ENCODE results near the gene DSE.
A peak's percentile ranks its signal among the peaks of the same experiment; 100 is the strongest.

The DSE gene

GRCh38 chr6:116371120-116371917 lies 572 bp downstream of the DSE start:
- H3K27me3 Mint-ChIP-seq = peaks cover 19% of the 10 kb centered on the region
- H3K9me3 Mint-ChIP-seq (ENCODE audit: low read depth) = no peaks in the 10 kb centered on the region
- H3K27ac Mint-ChIP-seq = no peak overlapping the region
- H3K4me3 Mint-ChIP-seq = peak overlapping the region; percentile 75
- no peaks in the 10 kb centered on the region for H3K36me3 Mint-ChIP-seq
- peaks cover 16% of the 10 kb centered on the region for H3K4me1 Mint-ChIP-seq (ENCODE audit: low read depth)

GRCh38 chr6:116371918-116372209 lies 1.1 kb downstream of the DSE start:
- Mint-ChIP-seq H3K4me1 (ENCODE audit: low read depth) (peaks cover 16% of the 10 kb centered on the region), H3K36me3 (no peaks in the 10 kb centered on the region), H3K4me3 (peak overlapping the region; percentile 75), H3K9me3 (ENCODE audit: low read depth) (no peaks in the 10 kb centered on the region), H3K27me3 (peaks cover 21% of the 10 kb centered on the region), H3K27ac (no peak overlapping the region)

- no peak overlapping the region for H3K4me3 Mint-ChIP-seq
- no peak overlapping the region for H3K27ac Mint-ChIP-seq
- H3K4me1 Mint-ChIP-seq (ENCODE audit: low read depth) = peaks cover 14% of the 10 kb centered on the region
- no peaks in the 10 kb centered on the region for H3K36me3 Mint-ChIP-seq
- peaks cover 27% of the 10 kb centered on the region for H3K27me3 Mint-ChIP-seq
- H3K9me3 Mint-ChIP-seq (ENCODE audit: low read depth) = no peaks in the 10 kb centered on the region
These were observed 2.6 kb downstream of the DSE start for GRCh38 chr6:116373300-116373699.

GRCh38 chr6:116373940-116374339 lies 3.2 kb downstream of the DSE start:
- no peak overlapping the region for H3K4me3 Mint-ChIP-seq
- H3K27ac Mint-ChIP-seq = no peak overlapping the region
- no peaks in the 10 kb centered on the region for H3K9me3 Mint-ChIP-seq (ENCODE audit: low read depth)
- H3K27me3 Mint-ChIP-seq = peaks cover 27% of the 10 kb centered on the region
- H3K4me1 Mint-ChIP-seq (ENCODE audit: low read depth) = peaks cover 14% of the 10 kb centered on the region
- H3K36me3 Mint-ChIP-seq = no peaks in the 10 kb centered on the region

GRCh38 chr6:116374586-116374985 lies 3.8 kb downstream of the DSE start:
- Mint-ChIP-seq H3K9me3 (ENCODE audit: low read depth) (no peaks in the 10 kb centered on the region), H3K36me3 (no peaks in the 10 kb centered on the region), H3K4me3 (no peak overlapping the region), H3K4me1 (ENCODE audit: low read depth) (peaks cover 13% of the 10 kb centered on the region), H3K27ac (no peak overlapping the region), H3K27me3 (peaks cover 27% of the 10 kb centered on the region)

GRCh38 chr6:116375262-116375661 lies 4.5 kb downstream of the DSE start:
- Mint-ChIP-seq H3K4me1 (ENCODE audit: low read depth) (peaks cover 7% of the 10 kb centered on the region), H3K27ac (no peak overlapping the region), H3K4me3 (no peak overlapping the region), H3K27me3 (peaks cover 27% of the 10 kb centered on the region), H3K36me3 (no peaks in the 10 kb centered on the region), H3K9me3 (ENCODE audit: low read depth) (no peaks in the 10 kb centered on the region)

- Mint-ChIP-seq H3K36me3 (no peaks in the 10 kb centered on the region), H3K4me3 (no peak overlapping the region), H3K9me3 (ENCODE audit: low read depth) (no peaks in the 10 kb centered on the region), H3K27me3 (peaks cover 30% of the 10 kb centered on the region), H3K4me1 (ENCODE audit: low read depth) (peaks cover 4% of the 10 kb centered on the region), H3K27ac (no peak overlapping the region)
These were observed 5.4 kb downstream of the DSE start for GRCh38 chr6:116376149-116376548.

GRCh38 chr6:116379764-116380163 lies 9.0 kb downstream of the DSE start:
- H3K27ac Mint-ChIP-seq = no peak overlapping the region
- no peak overlapping the region for H3K4me3 Mint-ChIP-seq
- H3K4me1 Mint-ChIP-seq (ENCODE audit: low read depth) = no peaks in the 10 kb centered on the region
- H3K27me3 Mint-ChIP-seq = peaks cover 20% of the 10 kb centered on the region
- H3K9me3 Mint-ChIP-seq (ENCODE audit: low read depth) = no peaks in the 10 kb centered on the region
- no peaks in the 10 kb centered on the region for H3K36me3 Mint-ChIP-seq

- Mint-ChIP-seq H3K4me1 (ENCODE audit: low read depth) (no peaks in the 10 kb centered on the region), H3K4me3 (no peak overlapping the region), H3K36me3 (no peaks in the 10 kb centered on the region), H3K27me3 (peaks cover 19% of the 10 kb centered on the region), H3K9me3 (ENCODE audit: low read depth) (no peaks in the 10 kb centered on the region), H3K27ac (no peak overlapping the region)
These were observed 9.6 kb downstream of the DSE start for GRCh38 chr6:116380346-116380745.

- no peaks in the 10 kb centered on the region for H3K4me1 Mint-ChIP-seq (ENCODE audit: low read depth)
- no peak overlapping the region for H3K4me3 Mint-ChIP-seq
- no peaks in the 10 kb centered on the region for H3K9me3 Mint-ChIP-seq (ENCODE audit: low read depth)
These were observed 10.3 kb downstream of the DSE start for GRCh38 chr6:116381000-116381399.

GRCh38 chr6:116382587-116382986 lies 11.8 kb downstream of the DSE start:
- Mint-ChIP-seq H3K27ac (no peak overlapping the region), H3K36me3 (no peaks in the 10 kb centered on the region), H3K27me3 (peaks cover 9% of the 10 kb centered on the region), H3K4me1 (ENCODE audit: low read depth) (no peaks in the 10 kb centered on the region), H3K4me3 (no peak overlapping the region), H3K9me3 (ENCODE audit: low read depth) (no peaks in the 10 kb centered on the region)

More at GRCh38 chr6:116381000-116381399, 10.3 kb downstream of the DSE start:
- H3K27ac Mint-ChIP-seq = no peak overlapping the region
- H3K36me3 Mint-ChIP-seq = no peaks in the 10 kb centered on the region
- peaks cover 16% of the 10 kb centered on the region for H3K27me3 Mint-ChIP-seq

GRCh38 chr6:116384727-116385458 lies 14.1 kb downstream of the DSE start:
- H3K9me3 Mint-ChIP-seq (ENCODE audit: low read depth) = no peaks in the 10 kb centered on the region
- no peaks in the 10 kb centered on the region for H3K36me3 Mint-ChIP-seq
- peaks cover 5% of the 10 kb centered on the region for H3K27me3 Mint-ChIP-seq
- no peak overlapping the region for H3K27ac Mint-ChIP-seq
- no peak overlapping the region for H3K4me3 Mint-ChIP-seq
- H3K4me1 Mint-ChIP-seq (ENCODE audit: low read depth) = no peaks in the 10 kb centered on the region

GRCh38 chr6:116385459-116385802 lies 14.7 kb downstream of the DSE start:
- Mint-ChIP-seq H3K36me3 (no peaks in the 10 kb centered on the region), H3K27me3 (peaks cover 5% of the 10 kb centered on the region), H3K4me3 (no peak overlapping the region), H3K4me1 (ENCODE audit: low read depth) (no peaks in the 10 kb centered on the region), H3K27ac (no peak overlapping the region), H3K9me3 (ENCODE audit: low read depth) (no peaks in the 10 kb centered on the region)

- peaks cover 4% of the 10 kb centered on the region for H3K27me3 Mint-ChIP-seq
- no peaks in the 10 kb centered on the region for H3K4me1 Mint-ChIP-seq (ENCODE audit: low read depth)
- no peaks in the 10 kb centered on the region for H3K36me3 Mint-ChIP-seq
- H3K4me3 Mint-ChIP-seq = no peak overlapping the region
- no peaks in the 10 kb centered on the region for H3K9me3 Mint-ChIP-seq (ENCODE audit: low read depth)
- no peak overlapping the region for H3K27ac Mint-ChIP-seq
These were observed 15.2 kb downstream of the DSE start for GRCh38 chr6:116385921-116386320.

- H3K27me3 Mint-ChIP-seq = peaks cover 1% of the 10 kb centered on the region
- H3K4me1 Mint-ChIP-seq (ENCODE audit: low read depth) = no peaks in the 10 kb centered on the region
- no peaks in the 10 kb centered on the region for H3K9me3 Mint-ChIP-seq (ENCODE audit: low read depth)
- H3K27ac Mint-ChIP-seq = no peak overlapping the region
- no peaks in the 10 kb centered on the region for H3K36me3 Mint-ChIP-seq
- H3K4me3 Mint-ChIP-seq = no peak overlapping the region
These were observed 16.0 kb downstream of the DSE start for GRCh38 chr6:116386581-116387299.

Data from activated naive CD8-positive, alpha-beta T cell (primary cell).